H1 (cell line): Measurements from ENCODE around the gene FGFRL1. TPM values are rescaled to one million over a fixed set of nuclear protein-coding genes. Genes with fewer than 3 reads are reported as not detected.

ENCODE experiments used
- CTCF ChIA-PET: fragments of 300-600 bp; sonication (Branson Sonifier 250); formaldehyde crosslinking; loops from one replicate; lab custom pipeline; 2021; ENCODE audit not compliant: partially characterized antibody; lab: Charles Lee
- POLR2A ChIA-PET: fragments of 300-600 bp; sonication (Branson Sonifier 250); formaldehyde crosslinking; loops from one replicate; lab custom pipeline; 2021; ENCODE audit warnings: inconsistent platforms; ENCODE audit not compliant: partially characterized antibody; lab: Charles Lee
- DNase-seq, 2 experiments: peaks; one replicate each; pipeline versions ENCODE4 v3.0.0 to v3.0.0-alpha.2; 2010 to 2022; ENCODE audit warnings: low spot score in 2 of 2, low read depth in 1 of 2, mixed read lengths in 1 of 2
- FAIRE-seq: peaks from 2 replicates; lab custom pipeline; 2011; peaks lifted over from hg19 to GRCh38; lab: Jason Lieb, UNC
- H2AFZ ChIP-seq: 2 replicates; pipeline ENCODE4 v1.8.1; 2012; ENCODE audit warnings: low read length, inconsistent platforms
- H2AK5ac ChIP-seq: 2 replicates; pipeline ENCODE4 v1.6.1; 2013; ENCODE audit warnings: low read depth, low read length
- H2BK120ac ChIP-seq: replicated peaks from 2 replicates; pipeline ENCODE3; 2013; ENCODE audit warnings: low read depth, low read length, inconsistent platforms
- H2BK12ac ChIP-seq: 2 replicates; pipeline ENCODE4 v1.6.1; 2013; ENCODE audit warnings: low read depth, low read length
- H2BK15ac ChIP-seq: 2 replicates; pipeline ENCODE4 v1.6.1; 2013; ENCODE audit warnings: low read length
- H2BK20ac ChIP-seq: 2 replicates; pipeline ENCODE4 v1.6.1; 2013; ENCODE audit warnings: low read length
- H2BK5ac ChIP-seq: 2 replicates; pipeline ENCODE4 v1.6.1; 2013; ENCODE audit warnings: low read depth, low read length
- H3K14ac ChIP-seq: 2 replicates; pipeline ENCODE4 v1.6.1; 2013; ENCODE audit warnings: inconsistent platforms; ENCODE audit not compliant: insufficient read length
- H3K18ac ChIP-seq: 2 replicates; pipeline ENCODE4 v1.6.1; 2013; ENCODE audit warnings: low read length; ENCODE audit errors: extremely low read depth
- H3K23ac ChIP-seq: 2 replicates; pipeline ENCODE4 v1.6.1; 2013; ENCODE audit warnings: inconsistent platforms; ENCODE audit not compliant: insufficient read length
- H3K23me2 ChIP-seq: 2 replicates; pipeline ENCODE4 v1.6.1; 2013; ENCODE audit warnings: low read depth, low read length
- H3K27ac ChIP-seq: 2 replicates; pipeline ENCODE4 v1.6.1; 2011; ENCODE audit warnings: low read depth, low read length, inconsistent platforms
- H3K27me3 ChIP-seq, 4 experiments: replicated peaks in 1 of 4; 1 replicate in 1 of 4; 2 replicates in 3 of 4; pipeline versions ENCODE4 v1.6.1 to v1.8.1; 2011 to 2013; ENCODE audit warnings: low read length in 3 of 4, mild to moderate bottlenecking in 3 of 4, inconsistent platforms in 2 of 4, mixed read lengths in 2 of 4, moderate library complexity in 1 of 4; ENCODE audit not compliant: control insufficient read depth in 3 of 4, insufficient read depth in 3 of 4; ENCODE audit errors: extremely low read depth in 1 of 4
- H3K36me3 ChIP-seq, 4 experiments: 2 replicates each; pipeline versions ENCODE4 v1.6.1 to v1.8.1; 2011 to 2013; ENCODE audit warnings: mild to moderate bottlenecking in 4 of 4, low read length in 3 of 4, moderate library complexity in 2 of 4, control low read depth in 1 of 4, inconsistent platforms in 1 of 4; ENCODE audit not compliant: insufficient read depth in 4 of 4, control insufficient read depth in 2 of 4
- H3K4ac ChIP-seq: replicated peaks from 2 replicates; pipeline ENCODE3; 2013; ENCODE audit warnings: low read length, low read depth, mixed read lengths, inconsistent platforms; ENCODE audit not compliant: insufficient read length
- H3K4me1 ChIP-seq, 4 experiments: replicated peaks in 1 of 4; 1 replicate in 1 of 4; 2 replicates in 3 of 4; pipeline versions ENCODE4 v1.6.1 to v1.8.1; 2011 to 2013; ENCODE audit warnings: low read length in 3 of 4, inconsistent platforms in 2 of 4, mixed read lengths in 1 of 4; ENCODE audit not compliant: insufficient read depth in 4 of 4, control insufficient read depth in 3 of 4
- H3K4me2 ChIP-seq, 2 experiments: 2 replicates each; pipeline versions ENCODE4 v1.6.1 to v1.8.1; 2011 to 2013; ENCODE audit warnings: low read depth in 2 of 2, low read length in 2 of 2, control low read depth in 1 of 2, inconsistent platforms in 1 of 2, mild to moderate bottlenecking in 1 of 2; ENCODE audit not compliant: insufficient read depth in 1 of 2
- H3K4me3 ChIP-seq, 4 experiments: fragments of 200-600, 300-600 bp in 1 of 4; sonication (generic), shearing (Covaris generic), sonication (Bioruptor Twin) in 1 of 4; 2 replicates each; pipeline versions ENCODE4 v1.5.1 to v1.8.1; 2011 to 2016; ENCODE audit warnings: low read length in 4 of 4, low read depth in 3 of 4, control low read depth in 2 of 4, inconsistent platforms in 2 of 4, mild to moderate bottlenecking in 2 of 4, mixed read lengths in 1 of 4, moderate library complexity in 1 of 4; ENCODE audit not compliant: insufficient read depth in 2 of 4; ENCODE audit errors: extremely low read depth in 1 of 4
- H3K56ac ChIP-seq: replicated peaks from 2 replicates; pipeline ENCODE3; 2013; ENCODE audit warnings: low read depth, mild to moderate bottlenecking, mixed read lengths, low read length, inconsistent platforms; ENCODE audit not compliant: insufficient read length
- H3K79me1 ChIP-seq: 2 replicates; pipeline ENCODE4 v1.6.1; 2013; ENCODE audit warnings: low read depth, low read length, control low read depth
- H3K79me2 ChIP-seq, 2 experiments: 2 replicates each; pipeline versions ENCODE4 v1.6.1 to v1.8.1; 2012 to 2013; ENCODE audit warnings: low read length in 2 of 2, mild to moderate bottlenecking in 2 of 2, inconsistent platforms in 1 of 2; ENCODE audit not compliant: insufficient read depth in 2 of 2, control insufficient read depth in 1 of 2
- H3K9ac ChIP-seq, 4 experiments: replicated peaks in 1 of 4; 1 replicate in 1 of 4; 2 replicates in 3 of 4; pipeline versions ENCODE4 v1.6.1 to v1.8.1; 2011 to 2013; ENCODE audit warnings: low read depth in 3 of 4, low read length in 3 of 4, control low read depth in 2 of 4, mild to moderate bottlenecking in 2 of 4, moderate library complexity in 2 of 4, inconsistent platforms in 1 of 4; ENCODE audit errors: extremely low read depth in 1 of 4
- H3K9me3 ChIP-seq, 2 experiments: 2 replicates each; pipeline versions ENCODE4 v1.6.1 to v1.8.1; 2012 to 2013; ENCODE audit warnings: mild to moderate bottlenecking in 2 of 2, moderate library complexity in 2 of 2, control low read depth in 1 of 2, inconsistent platforms in 1 of 2, low read depth in 1 of 2, low read length in 1 of 2, mixed read lengths in 1 of 2; ENCODE audit not compliant: insufficient read depth in 2 of 2
- H4K20me1 ChIP-seq, 2 experiments: replicated peaks in 1 of 2; 2 replicates each; pipeline versions ENCODE3 to v1.8.1; 2011 to 2013; ENCODE audit warnings: inconsistent platforms in 2 of 2, low read length in 2 of 2, mild to moderate bottlenecking in 1 of 2; ENCODE audit not compliant: insufficient read depth in 2 of 2, control insufficient read depth in 1 of 2
- H4K5ac ChIP-seq: 2 replicates; pipeline ENCODE4 v1.6.1; 2013; ENCODE audit warnings: low read length, low read depth, mixed read lengths, inconsistent platforms; ENCODE audit not compliant: insufficient read length
- H4K8ac ChIP-seq: 2 replicates; pipeline ENCODE4 v1.8.0; 2013; ENCODE audit warnings: mild to moderate bottlenecking, moderate library complexity, low read length, inconsistent platforms; ENCODE audit not compliant: insufficient read depth; ENCODE audit errors: extremely low read depth
- H4K91ac ChIP-seq: replicated peaks from 2 replicates; pipeline ENCODE3; 2013; ENCODE audit warnings: low read length, mixed read lengths, inconsistent platforms; ENCODE audit not compliant: insufficient read length
- ASH2L ChIP-seq: fragments of 200-600, 300-600 bp; sonication (generic); IDR thresholded peaks from one replicate; pipeline ENCODE4 v1.7.1; 2017; ENCODE audit warnings: low read length
- BACH1 ChIP-seq: IDR thresholded peaks from 2 replicates; pipeline ENCODE4 v1.6.1; 2012; ENCODE audit warnings: low read length, improper control_type of control experiment
- CTBP2 ChIP-seq: IDR thresholded peaks from 2 replicates; pipeline ENCODE4 v1.7.0; 2011; ENCODE audit warnings: borderline replicate concordance, mild to moderate bottlenecking, moderate library complexity, mixed read lengths, low read length; ENCODE audit not compliant: insufficient read depth, insufficient read length
- MAX ChIP-seq: IDR thresholded peaks from 2 replicates; pipeline ENCODE4 v1.6.1; 2012; ENCODE audit warnings: inconsistent platforms
- POLR2AphosphoS5 ChIP-seq: IDR thresholded peaks from 2 replicates; pipeline ENCODE4 v1.6.1; 2011; ENCODE audit warnings: low read depth, low read length
- RNF2 ChIP-seq: fragments of 200-900, 300-1000 bp; sonication (generic); IDR thresholded peaks from 2 replicates; pipeline ENCODE4 v1.7.1; 2016; ENCODE audit warnings: borderline replicate concordance, low read depth, mild to moderate bottlenecking, antibody characterized with exemption, low read length; ENCODE audit not compliant: poor library complexity, severe bottlenecking; ENCODE audit errors: missing control alignments
- SIRT6 ChIP-seq: IDR thresholded peaks from one replicate; pipeline ENCODE4 v1.7.1; 2012; ENCODE audit warnings: low read length, inconsistent platforms
- SP1 ChIP-seq: IDR thresholded peaks from 2 replicates; pipeline ENCODE4 v1.6.1; 2011; ENCODE audit warnings: low read depth, low read length
- SUZ12 ChIP-seq: fragments of 200-600 bp; sonication (generic); IDR thresholded peaks from 2 replicates; pipeline ENCODE4 v1.6.1; 2012; ENCODE audit warnings: mild to moderate bottlenecking, inconsistent platforms, low read length, moderate library complexity, mixed read lengths
- YY1 ChIP-seq: IDR thresholded peaks from 2 replicates; pipeline ENCODE4 v1.6.1; 2011; ENCODE audit warnings: low read depth, mild to moderate bottlenecking, low read length
- ZNF274 ChIP-seq: IDR thresholded peaks from 2 replicates; pipeline ENCODE4 v1.7.0; 2012; ENCODE audit warnings: low read length, borderline replicate concordance; ENCODE audit errors: extremely low read depth
- WGBS, 2 experiments: shearing (Covaris generic) in 1 of 2; methylation state at CpG; one replicate each; pipeline versions ENCODE4 v1.1.6 to v1.1.7; 2013 to 2015; ENCODE audit warnings: low lambda C conversion rate in 2 of 2, mixed read lengths in 2 of 2, inconsistent platforms in 1 of 2, low coverage in 1 of 2, missing lambda C conversion rate in 1 of 2; ENCODE audit not compliant: insufficient replicate concordance in 2 of 2, insufficient coverage in 1 of 2, insufficient read length in 1 of 2; ENCODE audit errors: extremely low coverage in 1 of 2, missing lambda C conversion rate in 1 of 2; 5-methylcytosine and 5-hydroxymethylcytosine counted together
- polyA plus RNA-seq, 7 experiments: library from polyadenylated mRNA; depleted of rRNA in 3 of 7; stranded (reverse) in 5 of 7; unstranded in 2 of 7; fragments of >200 nt in 5 of 7; fragments of 200-250 nt in 2 of 7; gene quantifications; 1 replicate in 5 of 7; 2 replicates in 1 of 7; 4 replicates in 1 of 7; pipeline versions ENCODE4 v1.2.1 to v1.2.3, GENCODE V29; 2011 to 2013; ENCODE audit warnings: missing spikeins in 2 of 7, mixed read lengths in 2 of 7
- total RNA-seq: library from RNA; stranded (reverse); fragmentation: NEBNext Ultra II Directional; extraction: Animal tissue kit (Norgen Biotek cat#: 25700); gene quantifications from 2 replicates; pipeline ENCODE4 v1.2.1, GENCODE V29; 2021

The FGFRL1 gene
- total and polyA plus RNA-seq, 2 of the 8 experiments (the other 6 are each of a cell fraction or from before 2014, with no cell fraction given), result 18.9 to 34.6 TPM

GRCh38 chr4:987624-988513, 23.6 kb upstream of the FGFRL1 start:
- DNase-seq (no peak), FAIRE-seq (no peak)
- Histone ChIP-seq H4K20me1 (peaks cover 2 to 6% of the 10 kb centered on the region in 2 experiments), H3K4me3 (peak overlapping the region in 2 of 4 experiments; percentile 50 to 65; a peak in 3 of 8 replicates), H4K8ac (peak overlapping the region; percentile 28; the same call in 1 of the 2 replicates), H3K4me1 (peaks cover 0 to 3% (median 1%) of the 10 kb centered on the region in 4 experiments; a peak in 4 of 7 replicates), H3K27ac (no peak overlapping the region), H2BK12ac (no peak overlapping the region), H2BK120ac (no peak overlapping the region), H3K36me3 (no peaks in the 10 kb centered on the region; a peak in 1 of 8 replicates), H3K14ac (no peak overlapping the region), H3K56ac (no peak overlapping the region), H2BK5ac (no peak overlapping the region), H2BK20ac (no peak overlapping the region), H3K79me1 (no peaks in the 10 kb centered on the region), H3K18ac (no peak overlapping the region; the same call in 1 of the 2 replicates), H4K5ac (no peak overlapping the region), H3K23ac (no peak overlapping the region), H3K4me2 (peak overlapping the region; percentile 75 to 98), H3K27me3 (peaks cover 0 to 21% (median 14%) of the 10 kb centered on the region in 4 experiments; a peak in 6 of 7 replicates), H2BK15ac (no peak overlapping the region), H3K79me2 (no peaks in the 10 kb centered on the region), H3K23me2 (peaks cover 5% of the 10 kb centered on the region; the same call in 1 of the 2 replicates), H3K4ac (no peak overlapping the region), H2AFZ (no peak overlapping the region), H4K91ac (no peak overlapping the region), H3K9ac (no peak overlapping the region), H2AK5ac (0 out of 2 replicates have a peak overlapping the region, but pooled peaks have one; percentile 6), H3K9me3 (no peaks in the 10 kb centered on the region)
- POLR2A ChIA-PET, result interaction anchor here (0.7 to 0.9 kb wide), 2 partner anchors 46 to 60 kb away, joined by 3 read pairs; no protein-coding TSS in a partner anchor
- 81% methylated on average over 34 of the region's 37 CpGs; no CpG with 5 or more reads in 1 of the 2 experiments for whole genome bisulfite sequencing, 2 experiments
- CTCF ChIA-PET, result interaction anchor here (0.7 to 1.6 kb wide), 8 partner anchors 9 to 54 kb away, joined by 3 to 5 read pairs (median 4); no protein-coding TSS in a partner anchor
- no peak for TF ChIP-seq POLR2AphosphoS5
- TF ChIP-seq BACH1, result no peak
- no peak for TF ChIP-seq SIRT6
- TF ChIP-seq ZNF274, result no peak
- no peak for TF ChIP-seq YY1
- no peak for TF ChIP-seq RNF2
- no peak for TF ChIP-seq ASH2L
- TF ChIP-seq MAX, result no peak
- TF ChIP-seq SUZ12, result no peak
- TF ChIP-seq CTBP2, result no peak
- no peak for TF ChIP-seq SP1
